A549 (cell line): ENCODE results near the gene GAK.

Experiments
- CHD2 ChIP-seq: fragments of 150-350 bp; IDR thresholded peaks from 2 replicates; pipeline ENCODE4 v1.6.1; 2014; ENCODE audit warnings: low read length; ENCODE audit not compliant: partially characterized antibody
- CTCF ChIP-seq: fragments of >200 bp; sonication (Bioruptor Twin); formaldehyde crosslinking; IDR thresholded peaks from 3 replicates; pipeline ENCODE4 v1.5.1; 2016
- ESRRA ChIP-seq: fragments of 150-350 bp; IDR thresholded peaks from 2 replicates; pipeline ENCODE4 v1.6.1; 2014; ENCODE audit warnings: mild to moderate bottlenecking, low read length, borderline replicate concordance
- MAFK ChIP-seq: fragments of 450-650 bp; IDR thresholded peaks from 2 replicates; pipeline ENCODE4 v1.6.1; 2014; ENCODE audit not compliant: partially characterized antibody
- PBX3 ChIP-seq: IDR thresholded peaks from 2 replicates; pipeline ENCODE4 v1.6.1; 2012
- POLR2A ChIP-seq: IDR thresholded peaks from 2 replicates; pipeline ENCODE4 v1.6.1; 2012; ENCODE audit warnings: mild to moderate bottlenecking, low read length
- RCOR1 ChIP-seq: fragments of 150-350 bp; IDR thresholded peaks from 2 replicates; pipeline ENCODE4 v1.6.1; 2014; ENCODE audit warnings: antibody characterized with exemption, low read length, low read depth
- REST ChIP-seq: fragments of 200-600 bp; sonication (generic); IDR thresholded peaks from 2 replicates; pipeline ENCODE4 v1.6.1; 2016; ENCODE audit warnings: antibody characterized with exemption, mild to moderate bottlenecking, moderate library complexity
- RNF2 ChIP-seq: fragments of 200-600 bp; sonication (generic); IDR thresholded peaks from 2 replicates; pipeline ENCODE4 v1.6.1; 2016; ENCODE audit warnings: low read depth, mild to moderate bottlenecking, antibody characterized with exemption, moderate library complexity, borderline replicate concordance
- TP53 ChIP-seq: fragments of 250-450 bp; sonication (Bioruptor Pico); IDR thresholded peaks from 2 replicates; pipeline ENCODE4 v1.5.0; 2021; ENCODE audit warnings: mild to moderate bottlenecking, moderate library complexity

- TF ChIP-seq REST (no peak), POLR2A (no peak), RNF2 (no peak), TP53 (CRISPR knock-in tag) (no peak), CTCF (no peak), CHD2 (no peak), ESRRA (no peak), PBX3 (no peak), RCOR1 (no peak), MAFK (no peak)
These were observed 28.7 kb upstream of the GAK start for GRCh38 chr4:960636-961350.
